Measurements from ENCODE around the gene ANAPC2.

DNA sequence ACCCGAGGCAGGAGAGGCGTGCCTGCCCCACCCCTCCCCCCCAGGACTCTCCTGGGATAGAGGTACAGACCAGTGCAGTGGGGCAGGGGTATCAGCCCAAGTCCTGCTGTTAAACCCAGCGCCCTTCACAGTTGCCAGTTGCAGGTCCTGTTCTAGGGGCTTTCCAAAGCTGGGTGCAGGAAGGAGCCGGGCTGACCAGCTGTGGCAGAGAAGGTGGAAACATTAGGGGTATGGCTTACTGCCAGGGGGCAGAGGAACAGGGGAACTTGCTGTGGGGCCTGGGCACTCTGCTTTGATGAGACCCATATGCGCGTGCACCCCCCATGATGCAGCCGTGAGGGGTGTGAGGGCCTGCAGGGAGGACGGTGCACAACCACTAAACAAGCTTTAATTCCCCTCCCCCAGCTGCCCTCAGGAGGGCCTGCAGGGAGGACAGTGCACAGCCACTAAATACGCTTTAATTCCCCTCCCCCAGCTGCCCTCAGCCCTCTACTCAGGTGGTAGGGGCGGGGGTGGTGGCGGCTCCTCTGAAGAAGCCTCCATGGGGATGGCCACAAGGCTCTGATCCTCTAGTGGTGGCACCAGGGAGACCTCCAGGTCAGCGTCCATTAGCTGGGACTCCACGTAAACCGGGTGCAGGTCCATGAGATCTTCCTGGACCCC, 17.7 kb downstream of the ANAPC2 start:
- TF ChIP-seq TARDBP (IDR thresholded peaks at IDR 0.05) (no peak), ZNF384 (IDR thresholded peaks at IDR 0.05) (no peak), SP1 (IDR thresholded peaks at IDR 0.05) (no peak), FOXK2 (IDR thresholded peaks at IDR 0.05) (no peak), BHLHE40 (IDR thresholded peaks at IDR 0.05; ENCODE audit: borderline replicate concordance) (no peak), NFRKB (IDR thresholded peaks at IDR 0.05) (no peak), HDGF (IDR thresholded peaks at IDR 0.05; ENCODE audit: borderline replicate concordance) (no peak), L3MBTL2 (conservative IDR thresholded peaks at IDR 0.05) (no peak), SUZ12 (IDR thresholded peaks at IDR 0.05) (no peak), LEF1 (IDR thresholded peaks at IDR 0.05; ENCODE audit: borderline replicate concordance) (no peak), ELF4 (IDR thresholded peaks at IDR 0.05) (no peak), FOXM1 (IDR thresholded peaks at IDR 0.05; ENCODE audit: borderline replicate concordance) (no peak)

Measured in HEK293T (cell line).